Smooth muscle cell (in vitro differentiated cells): ENCODE measurements around the gene EIF5B. TPM values are rescaled to one million over a fixed set of nuclear protein-coding genes. Genes with fewer than 3 reads are reported as not detected.

Experiments
- DNase-seq: peaks from one replicate; lab custom pipeline; 2025; ENCODE audit not compliant: unreplicated experiment; lab: John Stamatoyannopoulos, UW
- H2AFZ ChIP-seq: fragments of 200-600 bp; sonication (generic); 2 replicates; pipeline ENCODE4 v1.6.0; 2016; ENCODE audit warnings: antibody characterized with exemption, low read depth, mild to moderate bottlenecking
- H3F3A ChIP-seq: fragments of 200-600 bp; sonication (generic); 2 replicates; pipeline ENCODE4 v1.6.0; 2017; ENCODE audit warnings: antibody characterized with exemption, low read depth
- H3K27ac ChIP-seq: fragments of 200-600 bp; sonication (generic); 2 replicates; pipeline ENCODE4 v1.5.1; 2016; ENCODE audit warnings: low read depth, mild to moderate bottlenecking
- H3K27me3 ChIP-seq: fragments of 200-600 bp; sonication (generic); 2 replicates; pipeline ENCODE4 v1.6.1; 2016; ENCODE audit warnings: low read depth, mild to moderate bottlenecking
- H3K36me3 ChIP-seq: fragments of 200-600 bp; sonication (generic); 2 replicates; pipeline ENCODE4 v1.5.1; 2016; ENCODE audit warnings: low read depth
- H3K4me1 ChIP-seq: fragments of 200-600 bp; sonication (generic); 2 replicates; pipeline ENCODE4 v1.5.1; 2016; ENCODE audit warnings: low read depth
- H3K4me2 ChIP-seq: fragments of 200-600 bp; sonication (generic); 2 replicates; pipeline ENCODE4 v1.6.0; 2016; ENCODE audit warnings: mild to moderate bottlenecking
- H3K4me3 ChIP-seq: fragments of 200-600 bp; sonication (generic); 2 replicates; pipeline ENCODE4 v1.5.1; 2016; ENCODE audit warnings: mild to moderate bottlenecking
- H3K79me2 ChIP-seq: fragments of 200-600 bp; sonication (generic); 2 replicates; pipeline ENCODE4 v1.6.0; 2016; ENCODE audit warnings: low read depth, mild to moderate bottlenecking
- H3K9ac ChIP-seq: fragments of 200-600 bp; sonication (generic); 2 replicates; pipeline ENCODE4 v1.6.0; 2016; ENCODE audit warnings: low read depth
- H3K9me3 ChIP-seq: fragments of 200-600 bp; sonication (generic); replicated peaks from 2 replicates; pipeline ENCODE4 v1.5.1; 2016; ENCODE audit warnings: low read depth
- H4K20me1 ChIP-seq: fragments of 200-600 bp; sonication (generic); 2 replicates; pipeline ENCODE4 v1.6.0; 2016; ENCODE audit warnings: low read depth
- CTCF ChIP-seq: fragments of 200-600 bp; sonication (generic); IDR thresholded peaks from 2 replicates; pipeline ENCODE4 v1.5.1; 2017; ENCODE audit warnings: borderline replicate concordance, mild to moderate bottlenecking, antibody characterized with exemption; ENCODE audit not compliant: insufficient read depth, poor library complexity, severe bottlenecking
- WGBS: methylation state at CpG from one replicate; pipeline ENCODE4 v1.1.7; 2016; ENCODE audit warnings: low lambda C conversion rate; 5-methylcytosine and 5-hydroxymethylcytosine counted together
- polyA plus RNA-seq: library from polyadenylated mRNA; unstranded; fragments of >200 nt; fragmentation: Nextera tagmentation; extraction: Ambion mirVana; gene quantifications from 2 replicates; pipeline ENCODE4 v1.2.1, GENCODE V29; 2016
- total RNA-seq: library from RNA; depleted of rRNA; stranded (reverse); fragments of >200 nt; gene quantifications from 2 replicates; pipeline ENCODE4 v1.2.3, GENCODE V29; 2014

Gene EIF5B
- total and polyA plus RNA-seq, 2 experiments from 2014 or later = 17.1 to 23.3 TPM

GRCh38 chr2:99374747-99375146, 37.6 kb downstream of the EIF5B start:
- H2AFZ ChIP-seq = no peak overlapping the region
- no peak overlapping the region for H3K4me2 ChIP-seq
- TF ChIP-seq CTCF = no peak
- H3K4me3 ChIP-seq = no peak overlapping the region
- no peaks in the 10 kb centered on the region for H3F3A ChIP-seq
- no peak overlapping the region for H3K9ac ChIP-seq
- no peaks in the 10 kb centered on the region for H3K4me1 ChIP-seq
- no peaks in the 10 kb centered on the region for H3K27me3 ChIP-seq
- H3K9me3 ChIP-seq = no peaks in the 10 kb centered on the region
- peaks cover 57% of the 10 kb centered on the region for H3K36me3 ChIP-seq
- peaks cover 3% of the 10 kb centered on the region for H3K79me2 ChIP-seq
- no peak for DNase-seq
- H4K20me1 ChIP-seq = no peaks in the 10 kb centered on the region
- no peak overlapping the region for H3K27ac ChIP-seq

GRCh38 chr2:99376254-99376864, 39.2 kb downstream of the EIF5B start:
- TF ChIP-seq CTCF = no peak
- 97% methylated on average over 7 of the region's 7 CpGs for WGBS

GRCh38 chr2:99377879-99378278, 40.7 kb downstream of the EIF5B start:
- H3K79me2 ChIP-seq = peaks cover 3% of the 10 kb centered on the region
- H3K27me3 ChIP-seq = no peaks in the 10 kb centered on the region
- no peak overlapping the region for H3K4me3 ChIP-seq
- no peak overlapping the region for H2AFZ ChIP-seq
- no peaks in the 10 kb centered on the region for H3F3A ChIP-seq
- no peak for TF ChIP-seq CTCF
- 100% methylated on average over 1 of the region's 1 CpG for WGBS
- DNase-seq = no peak
- H4K20me1 ChIP-seq = no peaks in the 10 kb centered on the region
- H3K27ac ChIP-seq = no peak overlapping the region
- H3K4me1 ChIP-seq = no peaks in the 10 kb centered on the region
- peaks cover 58% of the 10 kb centered on the region for H3K36me3 ChIP-seq
- no peaks in the 10 kb centered on the region for H3K9me3 ChIP-seq
- no peak overlapping the region for H3K4me2 ChIP-seq
- H3K9ac ChIP-seq = no peak overlapping the region

More at GRCh38 chr2:99376254-99376864, 39.2 kb downstream of the EIF5B start:
- peaks cover 60% of the 10 kb centered on the region for H3K36me3 ChIP-seq
- no peaks in the 10 kb centered on the region for H4K20me1 ChIP-seq
- H3K4me2 ChIP-seq = no peak overlapping the region
- H3K27ac ChIP-seq = no peak overlapping the region
- no peak overlapping the region for H3K9ac ChIP-seq
- no peaks in the 10 kb centered on the region for H3K9me3 ChIP-seq
- H3K4me3 ChIP-seq = no peak overlapping the region
- peaks cover 3% of the 10 kb centered on the region for H3K79me2 ChIP-seq
- H3F3A ChIP-seq = no peaks in the 10 kb centered on the region
- no peaks in the 10 kb centered on the region for H3K4me1 ChIP-seq
- H2AFZ ChIP-seq = no peak overlapping the region
- no peaks in the 10 kb centered on the region for H3K27me3 ChIP-seq
- no peak for DNase-seq

GRCh38 chr2:99380376-99381010, 43.3 kb downstream of the EIF5B start:
- Histone ChIP-seq H3K27ac (no peak overlapping the region), H3K4me2 (no peak overlapping the region), H3K4me1 (no peaks in the 10 kb centered on the region), H3K9ac (no peak overlapping the region), H3K27me3 (no peaks in the 10 kb centered on the region), H3K79me2 (peaks cover 3% of the 10 kb centered on the region), H2AFZ (no peak overlapping the region), H4K20me1 (no peaks in the 10 kb centered on the region), H3K36me3 (peaks cover 47% of the 10 kb centered on the region), H3K4me3 (no peak overlapping the region), H3F3A (no peaks in the 10 kb centered on the region), H3K9me3 (no peaks in the 10 kb centered on the region)
- no peak for TF ChIP-seq CTCF
- 94% methylated on average over 3 of the region's 3 CpGs for whole genome bisulfite sequencing
- no peak for DNase-seq
